ENCODE results near the gene GIMAP2.

The GIMAP2 gene

GRCh38 chr7:150703209-150703608, 17.7 kb downstream of the GIMAP2 start:
- Histone ChIP-seq H3K9me2 (replicated peaks; ENCODE audit: insufficient read depth, low read length) (no peaks in the 10 kb centered on the region), H3K79me2 (ENCODE audit: insufficient read depth, low read length) (no peaks in the 10 kb centered on the region), H3K36me3 (ENCODE audit: low read length) (no peaks in the 10 kb centered on the region), H3K27ac (ENCODE audit: low read depth, low read length) (no peak overlapping the region), H3K9me3 (ENCODE audit: insufficient read depth, low read length) (no peaks in the 10 kb centered on the region), H3K9ac (ENCODE audit: low read length) (no peak overlapping the region), H3F3A (ENCODE audit: insufficient read depth) (no peaks in the 10 kb centered on the region), H3K4me3 (ENCODE audit: insufficient read depth, low read length, poor library complexity, severe bottlenecking) (no peak overlapping the region), H3K4me2 (ENCODE audit: low read depth, low read length, poor library complexity, severe bottlenecking) (no peak overlapping the region), H3K27me3 (ENCODE audit: low read length) (no peaks in the 10 kb centered on the region), H4K20me1 (ENCODE audit: low read depth, low read length) (no peaks in the 10 kb centered on the region), H2AFZ (ENCODE audit: low read depth, low read length, severe bottlenecking) (no peak overlapping the region)
- TF ChIP-seq EZH2phosphoT487 (conservative IDR thresholded peaks at IDR 0.05; ENCODE audit: low read length) (no peak), CTCF (IDR thresholded peaks at IDR 0.05; ENCODE audit: insufficient read depth, low read length, poor library complexity, severe bottlenecking) (no peak)

- Histone ChIP-seq H3K4me3 (ENCODE audit: insufficient read depth, low read length, poor library complexity, severe bottlenecking) (no peak overlapping the region), H4K20me1 (ENCODE audit: low read depth, low read length) (no peaks in the 10 kb centered on the region), H3K9me2 (replicated peaks; ENCODE audit: insufficient read depth, low read length) (no peaks in the 10 kb centered on the region), H3K9ac (ENCODE audit: low read length) (no peak overlapping the region), H3F3A (ENCODE audit: insufficient read depth) (no peaks in the 10 kb centered on the region), H3K9me3 (ENCODE audit: insufficient read depth, low read length) (no peaks in the 10 kb centered on the region), H2AFZ (ENCODE audit: low read depth, low read length, severe bottlenecking) (no peak overlapping the region), H3K4me2 (ENCODE audit: low read depth, low read length, poor library complexity, severe bottlenecking) (no peak overlapping the region), H3K27me3 (ENCODE audit: low read length) (no peaks in the 10 kb centered on the region), H3K79me2 (ENCODE audit: insufficient read depth, low read length) (no peaks in the 10 kb centered on the region), H3K36me3 (ENCODE audit: low read length) (no peaks in the 10 kb centered on the region), H3K27ac (ENCODE audit: low read depth, low read length) (no peak overlapping the region)
- TF ChIP-seq CTCF (IDR thresholded peaks at IDR 0.05; ENCODE audit: insufficient read depth, low read length, poor library complexity, severe bottlenecking) (no peak), EZH2phosphoT487 (conservative IDR thresholded peaks at IDR 0.05; ENCODE audit: low read length) (no peak)
Measured at GRCh38 chr7:150715293-150715692, 29.8 kb downstream of the GIMAP2 start.

GRCh38 chr7:150715738-150716137, 30.2 kb downstream of the GIMAP2 start:
- Histone ChIP-seq H3K9me2 (replicated peaks; ENCODE audit: insufficient read depth, low read length) (no peaks in the 10 kb centered on the region), H4K20me1 (ENCODE audit: low read depth, low read length) (no peaks in the 10 kb centered on the region), H3K4me2 (ENCODE audit: low read depth, low read length, poor library complexity, severe bottlenecking) (no peak overlapping the region), H3K27ac (ENCODE audit: low read depth, low read length) (no peak overlapping the region), H2AFZ (ENCODE audit: low read depth, low read length, severe bottlenecking) (no peak overlapping the region), H3K4me3 (ENCODE audit: insufficient read depth, low read length, poor library complexity, severe bottlenecking) (no peak overlapping the region), H3K36me3 (ENCODE audit: low read length) (no peaks in the 10 kb centered on the region), H3F3A (ENCODE audit: insufficient read depth) (no peaks in the 10 kb centered on the region), H3K9me3 (ENCODE audit: insufficient read depth, low read length) (no peaks in the 10 kb centered on the region), H3K9ac (ENCODE audit: low read length) (no peak overlapping the region), H3K79me2 (ENCODE audit: insufficient read depth, low read length) (no peaks in the 10 kb centered on the region), H3K27me3 (ENCODE audit: low read length) (no peaks in the 10 kb centered on the region)
- TF ChIP-seq CTCF (IDR thresholded peaks at IDR 0.05; ENCODE audit: insufficient read depth, low read length, poor library complexity, severe bottlenecking) (no peak), EZH2phosphoT487 (conservative IDR thresholded peaks at IDR 0.05; ENCODE audit: low read length) (no peak)
